Urinary bladder (tissue), 4 donors: ENCODE results near the gene PTPRN2. TPM values are rescaled to one million over a fixed set of nuclear protein-coding genes. Genes with fewer than 3 reads are reported as not detected.

Experiments
- DNase-seq: peaks from one replicate; pipeline ENCODE4 v3.0.0-alpha.2; 2015; ENCODE audit errors: extremely low spot score
- H3K27ac ChIP-seq: one replicate; pipeline ENCODE4 v1.5.1; 2013; ENCODE audit warnings: low read depth, mild to moderate bottlenecking, moderate library complexity
- H3K36me3 ChIP-seq: one replicate; pipeline ENCODE4 v1.6.1; 2013; ENCODE audit warnings: mild to moderate bottlenecking, moderate library complexity; ENCODE audit not compliant: insufficient read depth
- H3K4me1 ChIP-seq: one replicate; pipeline ENCODE4 v1.6.1; 2013; ENCODE audit warnings: mild to moderate bottlenecking, moderate library complexity; ENCODE audit not compliant: insufficient read depth
- H3K4me3 ChIP-seq: one replicate; pipeline ENCODE4 v1.5.1; 2013; ENCODE audit warnings: low read depth, low read length
- WGBS: extraction: QIAGEN DNeasy Blood & Tissue Kit; methylation state at CpG from one replicate; pipeline ENCODE4 v1.1.7; 2013; 5-methylcytosine and 5-hydroxymethylcytosine counted together
- polyA plus RNA-seq: library from polyadenylated mRNA; stranded (reverse); fragments of 200-250 nt; gene quantifications from one replicate; pipeline ENCODE4 v1.2.3, GENCODE V29; 2013
- total RNA-seq: library from RNA; depleted of rRNA; stranded (reverse); fragments of >200 nt; gene quantifications from one replicate; pipeline ENCODE4 v1.2.3, GENCODE V29; 2014
- donor health status: healthy with polysubstance abuse.
- donor health status: healthy.

The PTPRN2 gene
- total and polyA plus RNA-seq, 2 donors: 2.8 to 4.4 TPM

GRCh38 chr7:158396301-158396905 is 191.2 kb downstream of the PTPRN2 start:
- WGBS: 63% methylated on average over 17 of the region's 17 CpGs
- Histone ChIP-seq H3K4me1 (no peaks in the 10 kb centered on the region), H3K27ac (peak overlapping the region; percentile 11), H3K36me3 (no peaks in the 10 kb centered on the region), H3K4me3 (no peak overlapping the region)
- DNase-seq: no peak

- H3K36me3 ChIP-seq: no peaks in the 10 kb centered on the region
- no peak for DNase-seq
- 68% methylated on average over 28 of the region's 28 CpGs for whole genome bisulfite sequencing
- H3K27ac ChIP-seq: peak overlapping the region; percentile 85
- no peak overlapping the region for H3K4me3 ChIP-seq
- H3K4me1 ChIP-seq: no peaks in the 10 kb centered on the region
These were observed 191.8 kb downstream of the PTPRN2 start for GRCh38 chr7:158395780-158396278.

- Histone ChIP-seq H3K27ac (no peak overlapping the region), H3K4me3 (no peak overlapping the region), H3K4me1 (no peaks in the 10 kb centered on the region), H3K36me3 (no peaks in the 10 kb centered on the region)
- 88% methylated on average over 46 of the region's 46 CpGs for WGBS
- DNase-seq: no peak
These were observed 192.3 kb downstream of the PTPRN2 start for GRCh38 chr7:158395349-158395748.

DNA sequence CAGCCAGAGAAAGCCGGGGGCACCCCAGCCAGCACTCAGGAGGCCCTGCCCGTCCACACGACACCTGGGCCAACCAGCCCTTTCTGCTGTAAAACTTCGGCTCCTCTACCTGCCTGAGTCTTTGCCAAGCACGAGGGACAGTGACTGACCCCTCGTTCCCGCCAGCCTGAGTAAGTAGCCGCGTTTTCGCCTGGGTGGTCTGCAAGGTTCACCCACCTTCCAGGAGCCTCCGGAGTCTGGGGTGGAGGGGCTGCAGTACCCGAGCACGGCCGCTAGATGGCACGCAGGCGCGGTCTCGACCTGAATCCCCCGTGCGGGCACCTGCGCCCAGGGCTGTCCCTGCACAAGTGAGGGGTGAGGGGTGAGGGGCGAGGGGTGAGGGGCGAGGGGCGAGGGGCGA is 192.7 kb downstream of the PTPRN2 start:
- Histone ChIP-seq H3K4me1 (no peaks in the 10 kb centered on the region), H3K27ac (no peak overlapping the region), H3K36me3 (no peaks in the 10 kb centered on the region), H3K4me3 (no peak overlapping the region)
- 23% methylated on average over 25 of the region's 25 CpGs for WGBS
- no peak for DNase-seq

DNA sequence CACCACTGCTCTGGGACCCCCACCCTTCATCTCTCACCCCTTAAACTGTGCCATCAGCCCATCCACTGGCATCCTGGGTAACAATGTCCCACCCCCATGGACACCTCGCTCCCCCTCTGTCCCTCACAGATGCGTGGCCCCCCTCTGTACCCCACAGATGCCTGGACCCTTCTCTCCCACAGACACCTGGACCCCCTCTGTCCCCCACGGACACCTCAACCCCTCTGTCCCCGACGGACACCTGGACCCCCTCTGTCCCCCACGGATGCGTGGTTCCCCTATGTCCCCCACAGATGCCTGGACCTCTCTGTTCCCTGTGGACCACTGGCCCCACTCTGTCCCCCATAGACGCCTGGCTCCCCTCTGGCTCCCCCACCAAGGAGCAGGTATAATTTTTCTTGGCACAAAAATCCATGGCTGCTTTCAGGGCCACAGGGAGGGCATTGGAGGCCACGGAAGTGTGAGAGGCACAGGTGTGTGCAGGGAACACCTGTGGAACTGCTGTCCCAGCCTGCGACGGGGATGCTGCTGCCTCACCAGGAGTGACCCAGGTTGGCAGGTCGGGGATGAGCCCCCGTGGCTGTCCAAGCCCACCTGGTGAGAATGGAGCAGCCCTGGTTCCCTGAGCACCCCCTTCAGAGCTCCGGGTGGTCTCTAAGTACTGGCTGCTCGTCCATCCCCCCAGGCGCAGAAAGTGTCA is 193.5 kb downstream of the PTPRN2 start:
- Histone ChIP-seq H3K4me3 (no peak overlapping the region), H3K4me1 (no peaks in the 10 kb centered on the region), H3K36me3 (no peaks in the 10 kb centered on the region), H3K27ac (no peak overlapping the region)
- 84% methylated on average over 16 of the region's 16 CpGs for WGBS
- no peak for DNase-seq

GRCh38 chr7:158392251-158392650 is 195.4 kb downstream of the PTPRN2 start:
- no peaks in the 10 kb centered on the region for H3K4me1 ChIP-seq
- no peak overlapping the region for H3K4me3 ChIP-seq
- no peaks in the 10 kb centered on the region for H3K36me3 ChIP-seq
- no peak for DNase-seq
- no peak overlapping the region for H3K27ac ChIP-seq
- 85% methylated on average over 11 of the region's 11 CpGs for WGBS

- H3K4me3 ChIP-seq: no peak overlapping the region
- H3K27ac ChIP-seq: no peak overlapping the region
- H3K36me3 ChIP-seq: no peaks in the 10 kb centered on the region
- WGBS: 85% methylated on average over 4 of the region's 4 CpGs
- H3K4me1 ChIP-seq: no peaks in the 10 kb centered on the region
- DNase-seq: no peak
These were observed 196.1 kb downstream of the PTPRN2 start for GRCh38 chr7:158391541-158391940.

DNA sequence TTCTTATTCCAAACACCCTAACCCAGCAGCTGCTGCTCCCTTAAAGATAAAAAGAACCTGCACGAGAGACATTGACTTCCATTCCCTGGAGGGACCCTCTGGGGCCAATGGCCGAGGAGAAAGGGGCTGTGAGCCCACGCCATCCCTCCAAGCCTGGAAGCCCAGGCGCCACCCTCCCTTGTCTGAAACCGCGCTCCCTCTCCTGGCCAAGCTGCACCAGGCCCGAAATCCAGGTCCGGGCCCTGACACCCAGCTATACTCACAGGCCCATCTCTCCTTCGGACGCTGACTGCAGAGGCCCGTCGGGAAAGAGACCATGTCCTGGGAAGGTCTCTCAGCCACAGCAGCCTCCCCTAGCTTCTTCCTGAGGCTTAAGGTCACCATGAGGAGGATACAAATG is 196.5 kb downstream of the PTPRN2 start:
- Histone ChIP-seq H3K36me3 (no peaks in the 10 kb centered on the region), H3K4me1 (no peaks in the 10 kb centered on the region), H3K4me3 (no peak overlapping the region), H3K27ac (no peak overlapping the region)
- 85% methylated on average over 12 of the region's 12 CpGs for WGBS
- DNase-seq: no peak

GRCh38 chr7:158390460-158390859 is 197.2 kb downstream of the PTPRN2 start:
- no peak overlapping the region for H3K4me3 ChIP-seq
- no peak overlapping the region for H3K27ac ChIP-seq
- H3K4me1 ChIP-seq: no peaks in the 10 kb centered on the region
- DNase-seq: no peak
- WGBS: 92% methylated on average over 16 of the region's 16 CpGs
- no peaks in the 10 kb centered on the region for H3K36me3 ChIP-seq

DNA sequence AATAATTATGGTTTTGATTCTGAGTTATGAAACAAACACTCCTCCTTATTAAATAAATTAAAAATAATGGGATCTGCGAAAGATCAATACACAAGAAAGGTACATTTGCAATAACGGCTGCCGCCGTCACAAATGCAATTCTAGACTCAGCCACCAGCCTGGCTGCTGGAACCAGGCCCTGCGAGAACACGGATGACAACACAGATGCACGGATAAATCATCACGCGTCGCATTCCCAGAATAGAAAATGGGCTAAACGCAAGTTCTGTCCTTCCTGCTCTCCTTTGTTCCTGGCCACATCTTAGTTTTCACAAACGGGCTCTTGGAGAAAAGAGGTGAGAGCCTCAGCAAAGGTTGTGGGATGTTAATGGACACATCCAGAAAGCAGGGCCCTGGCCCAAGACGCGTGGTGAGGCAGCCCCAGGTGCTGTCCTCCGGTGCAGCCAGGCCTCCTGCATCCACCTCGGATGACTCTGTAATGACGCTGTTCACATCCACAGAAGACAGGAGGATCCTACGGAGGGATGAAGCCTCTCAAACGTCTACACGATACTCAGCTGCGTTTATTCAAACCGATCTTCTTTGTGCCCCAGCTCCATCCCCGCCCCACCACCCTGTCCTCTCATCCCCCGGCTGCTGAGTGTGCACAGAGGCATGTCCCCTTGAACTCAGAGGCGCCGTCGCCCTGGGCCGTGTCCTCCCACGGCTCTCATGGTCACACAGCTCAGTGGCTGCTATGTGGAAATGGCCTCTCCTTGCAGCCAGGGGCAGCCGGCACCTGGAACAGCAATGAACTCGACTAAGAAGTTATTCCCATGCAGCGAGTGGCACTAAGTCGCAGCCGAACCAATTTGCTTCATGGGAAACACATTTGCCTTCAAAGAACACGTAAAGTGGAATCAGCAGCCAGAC is 197.9 kb downstream of the PTPRN2 start:
- no peaks in the 10 kb centered on the region for H3K4me1 ChIP-seq
- no peak overlapping the region for H3K27ac ChIP-seq
- DNase-seq: no peak
- H3K4me3 ChIP-seq: no peak overlapping the region
- H3K36me3 ChIP-seq: no peaks in the 10 kb centered on the region
- 84% methylated on average over 35 of the region's 35 CpGs for WGBS

- no peaks in the 10 kb centered on the region for H3K36me3 ChIP-seq
- no peak for DNase-seq
- no peak overlapping the region for H3K27ac ChIP-seq
- no peaks in the 10 kb centered on the region for H3K4me1 ChIP-seq
- WGBS: 88% methylated on average over 16 of the region's 16 CpGs
- H3K4me3 ChIP-seq: no peak overlapping the region
These were observed 198.7 kb downstream of the PTPRN2 start for GRCh38 chr7:158388928-158389327.

- Histone ChIP-seq H3K4me3 (no peak overlapping the region), H3K27ac (no peak overlapping the region), H3K4me1 (no peaks in the 10 kb centered on the region), H3K36me3 (no peaks in the 10 kb centered on the region)
- no peak for DNase-seq
- 76% methylated on average over 15 of the region's 15 CpGs for WGBS
These were observed 199.6 kb downstream of the PTPRN2 start for GRCh38 chr7:158388072-158388471.

DNA sequence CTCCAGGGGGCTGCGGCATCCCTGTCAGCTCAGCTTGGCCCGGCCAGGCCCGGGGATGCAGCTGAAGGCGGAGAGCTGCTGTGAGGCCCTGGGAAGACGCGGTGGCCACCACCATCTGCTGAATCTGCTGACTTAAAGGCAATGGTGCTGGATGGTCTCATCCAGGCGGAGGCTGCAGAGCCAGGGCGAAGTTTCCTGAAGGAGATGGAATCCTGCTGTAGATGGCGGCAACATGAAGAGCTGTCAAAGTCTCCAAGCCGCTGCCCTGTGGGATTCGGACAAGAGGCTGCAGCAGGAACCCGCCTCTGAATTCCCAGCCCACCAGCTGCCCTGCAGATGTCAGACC is 200.1 kb downstream of the PTPRN2 start:
- DNase-seq: no peak
- Histone ChIP-seq H3K4me1 (no peaks in the 10 kb centered on the region), H3K36me3 (no peaks in the 10 kb centered on the region), H3K4me3 (no peak overlapping the region), H3K27ac (no peak overlapping the region)
- WGBS: 51% methylated on average over 12 of the region's 12 CpGs
